MCF 10A (cell line): Measurements from ENCODE around the gene IPO13. TPM values are rescaled to one million over a fixed set of nuclear protein-coding genes. Genes with fewer than 3 reads are reported as not detected.

Experiments used
- BruUV-seq: library from RNA; stranded (reverse); fragments of 400-500 nt; replicated peaks from 2 replicates; lab custom pipeline; 2021; lab: Mats Ljungman, UMichigan
- CTCF ChIA-PET: fragments of 300-600 bp; sonication (Branson Sonifier 250); formaldehyde crosslinking; extraction: SDS; loops from one replicate; lab custom pipeline; 2021; ENCODE audit warnings: antibody characterized with exemption, inconsistent platforms; lab: Yijun Ruan, JAX
- POLR2A ChIA-PET: fragments of 300-600, 350-650 bp; sonication (Branson Sonifier 250); formaldehyde crosslinking; extraction: SDS; loops from one replicate; lab custom pipeline; 2020; ENCODE audit warnings: antibody characterized with exemption, inconsistent platforms; lab: Yijun Ruan, JAX
- DNase-seq: peaks from one replicate; pipeline ENCODE4 v3.0.0-alpha.2; 2018; ENCODE audit not compliant: unreplicated experiment
- H3K27ac Mint-ChIP-seq: one replicate; pipeline ENCODE4 v1.8.0; 2022; ENCODE audit warnings: mild to moderate bottlenecking, low read depth, mixed read lengths; ENCODE audit not compliant: unreplicated experiment
- H3K27me3 Mint-ChIP-seq: one replicate; pipeline ENCODE4 v1.8.0; 2022; ENCODE audit warnings: mixed read lengths; ENCODE audit not compliant: insufficient read depth, unreplicated experiment
- H3K36me3 Mint-ChIP-seq: one replicate; pipeline ENCODE4 v1.8.0; 2022; ENCODE audit warnings: mild to moderate bottlenecking, moderate library complexity, mixed read lengths; ENCODE audit not compliant: insufficient read depth, unreplicated experiment
- H3K4me1 Mint-ChIP-seq: one replicate; pipeline ENCODE4 v1.8.0; 2022; ENCODE audit warnings: mixed read lengths; ENCODE audit not compliant: insufficient read depth, unreplicated experiment
- H3K4me3 Mint-ChIP-seq: one replicate; pipeline ENCODE4 v1.8.0; 2022; ENCODE audit warnings: mild to moderate bottlenecking, moderate library complexity, mixed read lengths; ENCODE audit not compliant: unreplicated experiment
- H3K9me3 Mint-ChIP-seq: one replicate; pipeline ENCODE4 v1.8.0; 2022; ENCODE audit warnings: mixed read lengths; ENCODE audit not compliant: unreplicated experiment
- intact Hi-C: fragments of 100-400 bp; cut with micrococcal nuclease; formaldehyde crosslinking; loops from 2 replicates; pipeline ENCODE4 v1.14.1; 2022
- total RNA-seq: library from RNA; stranded (reverse); gene quantifications from 2 replicates; pipeline ENCODE4 v1.2.3, GENCODE V29; 2022
- TF ChIP-seq, protein P1 (sequence below): fragments of 200-600 bp; IDR thresholded peaks from one replicate; pipeline ENCODE4 v1.8.0; 2022; ENCODE audit warnings: antibody characterized with exemption, mild to moderate bottlenecking; ENCODE audit not compliant: unreplicated experiment

Gene IPO13
- total RNA-seq, 1 experiment from 2014 or later = 23.9 TPM

- Mint-ChIP-seq H3K4me3 (no peak overlapping the region), H3K27me3 (no peaks in the 10 kb centered on the region), H3K4me1 (peaks cover 27% of the 10 kb centered on the region), H3K9me3 (peaks cover 14% of the 10 kb centered on the region), H3K27ac (no peak overlapping the region), H3K36me3 (no peaks in the 10 kb centered on the region)
- TF ChIP-seq, protein P1, sequence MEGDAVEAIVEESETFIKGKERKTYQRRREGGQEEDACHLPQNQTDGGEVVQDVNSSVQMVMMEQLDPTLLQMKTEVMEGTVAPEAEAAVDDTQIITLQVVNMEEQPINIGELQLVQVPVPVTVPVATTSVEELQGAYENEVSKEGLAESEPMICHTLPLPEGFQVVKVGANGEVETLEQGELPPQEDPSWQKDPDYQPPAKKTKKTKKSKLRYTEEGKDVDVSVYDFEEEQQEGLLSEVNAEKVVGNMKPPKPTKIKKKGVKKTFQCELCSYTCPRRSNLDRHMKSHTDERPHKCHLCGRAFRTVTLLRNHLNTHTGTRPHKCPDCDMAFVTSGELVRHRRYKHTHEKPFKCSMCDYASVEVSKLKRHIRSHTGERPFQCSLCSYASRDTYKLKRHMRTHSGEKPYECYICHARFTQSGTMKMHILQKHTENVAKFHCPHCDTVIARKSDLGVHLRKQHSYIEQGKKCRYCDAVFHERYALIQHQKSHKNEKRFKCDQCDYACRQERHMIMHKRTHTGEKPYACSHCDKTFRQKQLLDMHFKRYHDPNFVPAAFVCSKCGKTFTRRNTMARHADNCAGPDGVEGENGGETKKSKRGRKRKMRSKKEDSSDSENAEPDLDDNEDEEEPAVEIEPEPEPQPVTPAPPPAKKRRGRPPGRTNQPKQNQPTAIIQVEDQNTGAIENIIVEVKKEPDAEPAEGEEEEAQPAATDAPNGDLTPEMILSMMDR = peak; percentile 29
- intact Hi-C loops = loop anchor here (10.0 kb wide), 2 partner anchors 76 to 696 kb away; no protein-coding TSS in a partner anchor
- CTCF ChIA-PET = interaction anchor here (0.6 to 13.0 kb wide), 8 partner anchors 10 to 164 kb away, joined by 3 to 369 read pairs (median 4); no protein-coding TSS in a partner anchor
- POLR2A ChIA-PET = interaction anchor here (0.9 to 3.3 kb wide), 6 partner anchors 11 to 166 kb away, joined by 3 to 13 read pairs (median 8); partner anchors contain the start of genes ATP6V0B and IPO13
- BruUV-seq = no TSS peak
- peak; percentile 41 for DNase-seq
Measured at GRCh38 chr1:43930168-43930948, 16.4 kb upstream of the IPO13 start.

DNA sequence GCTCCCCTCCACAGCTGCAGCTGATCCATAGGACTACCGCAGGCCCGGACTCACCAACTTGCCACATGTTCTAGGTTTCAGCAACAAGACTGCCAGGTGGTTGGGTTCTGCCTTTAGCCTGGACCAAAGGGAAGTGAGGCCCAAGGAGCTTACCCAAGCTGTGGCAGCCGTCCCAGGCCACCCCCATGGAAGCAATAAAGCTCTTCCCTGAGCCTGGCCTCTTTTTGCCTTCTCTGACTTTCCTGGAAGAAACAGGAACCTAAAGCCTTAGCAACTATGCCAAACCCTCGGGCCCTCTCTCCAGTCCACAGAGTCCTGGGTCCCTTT is 15.8 kb upstream of the IPO13 start:
- Mint-ChIP-seq H3K9me3 (peaks cover 9% of the 10 kb centered on the region), H3K4me3 (no peak overlapping the region), H3K4me1 (peaks cover 27% of the 10 kb centered on the region), H3K27ac (no peak overlapping the region), H3K27me3 (no peaks in the 10 kb centered on the region), H3K36me3 (no peaks in the 10 kb centered on the region)
- intact Hi-C loops = loop anchor here (10.0 kb wide), 2 partner anchors 76 to 696 kb away; no protein-coding TSS in a partner anchor
- BruUV-seq = no TSS peak
- TF ChIP-seq, protein P1 = no peak
- CTCF ChIA-PET = interaction anchor here (0.6 to 13.0 kb wide), 7 partner anchors 9 to 164 kb away, joined by 3 to 369 read pairs (median 4); no protein-coding TSS in a partner anchor
- POLR2A ChIA-PET = interaction anchor here (1.0 to 3.3 kb wide), 4 partner anchors 15 to 167 kb away, joined by 3 to 13 read pairs (median 12); partner anchors contain the start of gene IPO13
- peak; percentile 44 for DNase-seq

- CTCF ChIA-PET = interaction anchor here (0.6 to 13.0 kb wide), 4 partner anchors 14 to 165 kb away, joined by 3 to 369 read pairs (median 4); no protein-coding TSS in a partner anchor
- TF ChIP-seq, protein P1 = no peak
- Mint-ChIP-seq H3K9me3 (peaks cover 7% of the 10 kb centered on the region), H3K4me1 (peaks cover 27% of the 10 kb centered on the region), H3K27me3 (no peaks in the 10 kb centered on the region), H3K4me3 (no peak overlapping the region), H3K36me3 (no peaks in the 10 kb centered on the region), H3K27ac (no peak overlapping the region)
- BruUV-seq = no TSS peak
- no peak for DNase-seq
- intact Hi-C loops = loop anchor here (10.0 kb wide), 2 partner anchors 77 to 697 kb away; no protein-coding TSS in a partner anchor
- POLR2A ChIA-PET = interaction anchor here (0.6 to 3.3 kb wide), 7 partner anchors 14 to 280 kb away, joined by 3 to 34 read pairs (median 3); partner anchors contain the start of gene IPO13
Measured at GRCh38 chr1:43931711-43932660, 14.8 kb upstream of the IPO13 start.
